HG03442 (cell line): Measurements from ENCODE around the gene SYT2.

ENCODE experiments used
- ATAC-seq: cut with Tn5 transposase; IDR thresholded peaks from one replicate; pipeline ENCODE4 v1.9.1; 2021; ENCODE audit warnings: mild to moderate bottlenecking, moderate library complexity; ENCODE audit not compliant: unreplicated experiment

SYT2 gene

DNA sequence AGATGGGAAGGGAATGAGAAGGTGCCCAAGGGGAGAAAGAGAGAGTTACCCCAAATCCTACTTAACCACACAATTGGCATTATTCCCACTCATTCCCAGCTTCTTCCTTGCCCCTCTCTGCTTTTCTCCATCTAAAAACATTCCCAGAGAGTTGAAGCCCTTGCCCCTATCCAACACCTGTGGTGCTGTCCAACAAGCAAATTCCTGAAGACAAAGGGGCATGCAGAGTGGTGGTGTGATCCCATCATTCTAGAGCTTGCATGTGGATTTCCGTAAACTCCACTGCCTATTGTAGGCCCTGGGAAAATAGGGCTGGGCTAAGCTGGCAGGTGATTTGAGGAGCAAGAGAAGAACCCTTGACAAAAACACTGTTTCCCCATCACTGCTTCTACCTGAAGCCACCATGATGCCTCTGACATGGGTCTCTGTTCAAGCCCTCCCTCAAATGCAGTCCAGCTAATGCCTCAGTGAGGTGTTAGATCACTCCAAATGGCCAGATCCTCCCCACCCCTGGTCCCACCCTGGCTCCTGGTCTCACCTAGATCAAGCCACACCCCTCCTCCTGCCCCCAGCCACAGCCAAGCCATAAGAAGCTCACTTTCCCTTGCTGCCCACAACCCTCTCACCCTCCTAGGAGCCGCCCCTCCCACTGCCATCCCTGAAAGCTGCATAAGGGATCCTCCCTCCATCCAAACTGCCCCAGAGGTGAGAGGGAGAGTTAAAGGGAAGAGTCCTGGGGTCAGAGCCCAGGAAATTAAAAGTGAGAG, 29.5 kb downstream of the SYT2 start:
- no peak for ATAC-seq

DNA sequence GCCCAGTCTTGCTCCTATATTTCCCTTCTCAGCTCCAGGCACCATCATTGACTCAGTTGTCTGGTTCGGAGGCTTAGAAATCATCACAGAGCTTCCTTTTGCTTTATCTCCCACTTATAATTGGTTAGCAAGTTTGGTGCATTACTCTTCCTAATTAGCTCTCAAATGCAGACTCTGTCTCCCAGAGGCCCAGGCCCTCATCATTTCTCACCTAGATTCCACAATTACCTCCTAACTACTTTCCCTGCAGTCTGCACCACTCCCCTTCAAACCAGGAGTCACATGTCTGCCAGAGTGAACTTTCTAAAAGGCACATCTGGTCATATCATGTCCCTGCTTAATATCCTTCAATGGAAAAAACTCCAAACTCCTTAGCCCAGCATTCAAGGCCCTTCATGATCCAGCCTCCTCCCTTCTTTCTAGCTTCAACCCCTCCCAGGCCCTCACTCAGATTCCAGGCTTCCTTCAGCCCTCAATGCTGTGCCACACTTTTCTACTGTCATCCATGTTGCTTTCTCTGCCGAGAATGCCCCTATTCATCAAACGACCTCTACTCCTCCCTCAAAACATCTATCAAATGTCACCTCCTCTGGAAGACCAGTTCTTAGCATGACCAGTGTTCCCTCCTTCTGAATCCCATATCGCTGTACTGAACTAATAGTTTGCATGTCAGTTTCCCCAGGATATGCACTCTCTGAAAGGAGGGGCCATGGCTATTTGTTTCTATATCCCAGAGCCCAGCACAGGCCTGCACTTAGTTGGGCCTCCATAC, 30.7 kb downstream of the SYT2 start:
- ATAC-seq = no peak

DNA sequence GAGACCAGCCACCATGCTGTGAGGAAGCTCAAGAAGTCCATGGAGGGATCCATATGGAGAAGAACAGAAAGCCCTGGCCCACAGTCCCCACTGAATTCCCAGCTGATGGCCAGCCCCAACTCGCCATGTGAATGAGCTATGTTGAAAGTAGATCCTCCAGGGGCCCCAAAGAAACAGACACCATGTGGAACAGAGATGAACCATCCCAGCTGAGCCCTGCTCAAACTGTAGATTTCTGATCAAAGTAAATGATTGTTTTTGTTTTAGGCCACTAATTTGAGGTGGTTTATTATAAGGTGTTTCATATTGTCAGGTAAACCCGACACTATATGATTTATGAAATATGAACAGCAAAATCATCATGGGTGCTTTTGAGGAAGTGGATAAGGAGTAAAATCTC, 32.8 kb downstream of the SYT2 start:
- no peak for ATAC-seq

DNA sequence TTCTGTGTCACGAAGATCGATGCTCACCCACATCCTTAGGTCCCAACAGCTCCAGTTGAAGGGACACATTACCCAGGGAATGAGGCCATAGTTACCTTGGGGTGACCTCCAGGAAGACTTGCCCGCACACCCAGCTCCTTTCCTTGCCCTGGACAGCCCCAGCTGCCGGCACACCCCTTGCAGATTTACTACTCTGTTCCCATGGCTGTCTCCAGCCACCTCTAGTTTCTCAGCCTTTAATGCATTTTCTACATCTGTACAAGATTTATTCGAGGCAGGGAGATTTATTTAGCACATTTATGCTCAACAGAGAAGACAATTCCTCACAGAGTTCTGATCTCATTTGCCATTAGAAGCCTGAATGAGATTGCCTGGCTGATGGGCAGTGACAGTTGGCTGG, 36.7 kb downstream of the SYT2 start:
- ATAC-seq = no peak

DNA sequence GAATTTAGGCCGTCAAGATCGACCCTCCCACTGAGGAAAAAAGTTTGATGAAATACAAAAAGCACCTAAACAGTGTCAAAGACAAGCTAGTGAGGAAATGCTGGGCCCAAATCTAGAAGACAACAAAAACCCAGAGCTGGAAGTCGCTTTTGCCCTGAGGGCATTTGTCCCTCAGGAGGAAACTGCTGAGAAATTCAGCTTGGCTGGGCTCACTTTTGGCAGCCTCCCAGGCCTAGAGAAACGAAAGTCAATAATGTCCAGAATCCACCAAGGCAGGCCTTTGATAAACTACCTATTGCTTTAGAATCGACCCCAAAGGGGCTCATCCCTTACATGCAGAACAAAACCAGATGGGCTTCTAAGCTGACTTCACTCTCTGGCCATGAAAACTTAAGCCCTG, 38.9 kb downstream of the SYT2 start:
- no peak for ATAC-seq

DNA sequence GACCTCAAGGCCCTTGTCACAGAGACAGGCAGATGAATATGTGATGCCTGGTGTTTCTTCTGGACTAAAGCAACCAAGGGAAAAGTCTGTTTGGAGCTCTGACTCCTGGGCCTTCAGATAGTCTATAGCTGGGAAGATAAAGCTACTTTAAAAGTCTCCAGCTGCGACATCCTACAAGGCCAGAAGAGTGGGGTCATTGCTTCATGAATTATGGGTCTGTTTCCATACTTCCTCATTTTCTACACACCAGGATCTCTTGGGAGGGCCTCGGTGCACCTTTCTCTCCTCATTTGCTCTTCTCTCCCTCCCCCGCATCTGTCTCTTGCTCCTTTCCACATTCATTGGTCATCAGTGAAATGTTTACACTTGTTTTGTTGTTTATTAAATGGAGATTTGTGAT, 44.8 kb downstream of the SYT2 start:
- no peak for ATAC-seq

DNA sequence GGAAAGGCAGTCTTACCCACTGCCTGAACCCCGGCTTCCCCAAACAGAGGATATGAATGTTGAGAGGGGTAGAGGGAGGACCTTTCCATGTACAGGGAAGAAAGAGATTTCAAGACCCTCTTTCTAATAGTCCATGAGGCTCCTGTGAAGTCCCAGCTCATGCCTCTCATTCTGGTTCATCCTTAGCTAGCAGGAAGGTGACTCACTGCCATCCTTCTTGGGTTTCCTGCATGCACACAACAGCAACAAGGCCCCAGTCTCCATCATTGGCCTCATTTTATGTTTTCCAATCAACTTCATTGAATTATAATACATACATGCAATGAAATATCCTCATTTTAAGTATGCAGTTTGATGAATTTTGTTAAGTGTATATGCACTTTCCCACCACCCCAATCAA, 46.2 kb downstream of the SYT2 start:
- no peak for ATAC-seq

DNA sequence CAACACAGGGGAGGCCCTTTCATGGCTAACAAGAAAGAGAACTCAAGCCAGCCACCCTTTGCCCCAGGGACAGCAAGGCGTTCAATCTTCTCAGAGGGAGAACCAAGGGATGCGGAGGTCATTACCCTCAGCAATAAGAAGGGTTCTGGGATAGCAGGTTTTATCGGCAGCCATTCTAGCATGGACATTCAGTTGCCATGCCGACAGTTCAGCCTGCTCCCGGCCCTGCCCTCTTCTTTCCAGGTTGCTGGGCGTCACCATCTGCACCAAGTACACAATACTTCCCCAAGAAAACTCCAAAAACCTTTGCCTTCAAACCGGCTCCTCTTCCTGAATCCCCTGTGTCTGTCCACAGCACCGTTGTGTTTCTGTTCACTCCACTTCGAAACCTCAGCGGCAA, 47.1 kb downstream of the SYT2 start:
- ATAC-seq = no peak

DNA sequence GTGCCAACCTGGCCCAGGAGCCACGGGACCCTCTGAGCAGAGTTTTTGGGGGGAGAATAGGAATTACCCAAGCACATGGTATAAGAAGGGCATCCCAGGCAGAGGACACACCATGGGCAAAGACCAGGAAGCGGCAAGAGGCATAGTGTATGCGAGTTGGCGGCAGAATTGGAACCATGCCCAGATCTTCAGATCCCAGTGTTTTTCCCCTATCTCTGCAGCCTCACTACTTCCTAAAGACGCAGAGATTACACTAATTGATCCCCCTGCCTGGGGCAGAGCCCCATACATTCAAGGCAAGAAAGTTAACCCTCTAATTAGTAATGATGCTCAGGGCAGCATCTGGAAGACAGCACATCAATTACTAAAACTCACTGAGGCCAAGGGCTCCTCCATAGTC, 48.2 kb downstream of the SYT2 start:
- no peak for ATAC-seq

DNA sequence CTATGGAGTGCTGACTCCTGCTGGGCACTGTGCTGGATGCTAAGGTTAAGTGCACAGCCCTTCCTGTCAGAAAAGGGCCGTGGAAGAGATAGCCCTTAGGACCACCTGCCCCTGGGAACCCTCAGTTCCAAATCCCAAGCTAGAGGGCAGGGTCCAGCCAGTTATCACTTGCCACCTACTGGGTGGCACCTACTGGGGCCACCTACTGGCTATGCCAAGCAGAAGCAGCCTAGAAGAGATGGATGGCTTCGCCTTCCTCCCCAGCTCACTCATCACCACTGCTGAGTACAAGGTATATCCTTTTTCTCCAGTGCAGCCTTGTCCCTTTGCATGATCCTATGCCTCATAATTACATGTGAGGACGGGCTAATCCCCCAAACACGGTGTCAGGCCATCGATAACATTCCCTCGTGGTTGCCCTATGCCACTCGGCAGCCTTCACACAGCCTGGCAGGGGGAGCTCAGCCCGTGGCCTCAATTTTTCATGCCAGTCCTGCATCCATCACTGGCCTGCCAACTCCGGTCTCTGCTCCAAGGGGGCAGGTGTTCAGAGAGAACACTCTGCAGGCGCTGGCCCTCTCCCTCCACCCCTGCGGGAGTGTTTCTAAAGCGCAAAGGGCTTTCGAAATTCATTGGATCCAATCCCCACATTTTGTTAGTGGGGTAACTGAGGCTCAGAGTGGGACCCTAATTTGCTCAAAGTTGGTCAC, 49.0 kb downstream of the SYT2 start:
- no peak for ATAC-seq

DNA sequence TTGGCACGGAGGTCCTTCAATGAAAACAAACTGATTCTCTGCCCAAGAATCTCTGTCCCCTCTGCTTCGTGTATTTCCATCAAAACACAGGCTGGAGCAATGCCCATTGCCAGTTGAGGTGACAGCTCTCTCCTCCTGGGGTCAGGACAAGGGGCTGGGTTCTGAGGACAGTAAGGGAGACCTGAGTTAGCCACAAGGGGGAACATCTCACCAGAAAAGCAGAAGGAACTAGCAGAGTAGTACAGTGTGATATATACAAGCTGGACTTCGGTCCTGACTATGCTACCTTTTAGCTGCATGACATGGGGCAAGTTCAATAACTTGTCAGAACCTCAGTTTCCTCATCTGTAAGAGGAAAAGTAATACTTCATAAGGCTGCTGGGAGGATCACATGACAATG, 50.3 kb downstream of the SYT2 start:
- no peak for ATAC-seq

DNA sequence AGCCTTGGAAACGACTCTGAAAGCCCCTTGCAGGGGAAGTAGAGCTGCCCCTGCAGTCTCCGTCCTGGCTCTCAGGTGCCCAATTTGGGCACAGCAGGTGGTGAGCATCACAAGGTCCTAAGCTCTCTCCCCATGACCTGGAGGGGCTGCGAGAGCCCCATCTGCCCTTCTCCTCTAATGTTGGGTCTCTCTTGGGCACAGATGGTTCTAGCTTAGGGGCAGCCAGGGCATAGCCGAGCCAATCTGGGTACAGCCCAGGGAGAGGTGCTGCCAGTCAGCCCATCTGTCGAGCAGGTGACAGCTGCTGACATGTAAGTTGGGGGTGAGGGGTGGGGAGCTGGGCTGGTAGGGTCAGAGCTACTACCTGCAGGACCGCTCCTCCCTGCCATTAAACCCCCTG, 50.7 kb downstream of the SYT2 start:
- ATAC-seq = no peak

DNA sequence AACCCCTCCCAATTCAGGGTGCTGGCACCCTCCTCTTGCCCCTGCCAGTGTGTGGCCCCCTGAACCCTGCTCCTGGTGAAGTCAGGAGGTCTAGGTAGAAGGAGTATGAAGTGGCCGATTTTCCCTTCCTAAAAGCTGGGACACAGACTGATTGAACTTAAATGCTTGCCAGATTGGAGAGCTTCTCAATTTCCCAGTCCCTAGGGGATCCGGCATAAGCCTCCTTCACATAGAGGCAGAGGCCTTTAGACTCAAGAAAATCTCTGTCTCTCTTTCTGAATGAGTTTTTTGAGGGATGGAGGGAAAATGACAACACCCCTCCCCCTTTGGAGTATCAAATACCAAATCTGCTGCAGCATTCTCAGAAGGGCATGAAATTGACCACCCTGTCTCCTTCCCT, 51.5 kb downstream of the SYT2 start:
- ATAC-seq = no peak

DNA sequence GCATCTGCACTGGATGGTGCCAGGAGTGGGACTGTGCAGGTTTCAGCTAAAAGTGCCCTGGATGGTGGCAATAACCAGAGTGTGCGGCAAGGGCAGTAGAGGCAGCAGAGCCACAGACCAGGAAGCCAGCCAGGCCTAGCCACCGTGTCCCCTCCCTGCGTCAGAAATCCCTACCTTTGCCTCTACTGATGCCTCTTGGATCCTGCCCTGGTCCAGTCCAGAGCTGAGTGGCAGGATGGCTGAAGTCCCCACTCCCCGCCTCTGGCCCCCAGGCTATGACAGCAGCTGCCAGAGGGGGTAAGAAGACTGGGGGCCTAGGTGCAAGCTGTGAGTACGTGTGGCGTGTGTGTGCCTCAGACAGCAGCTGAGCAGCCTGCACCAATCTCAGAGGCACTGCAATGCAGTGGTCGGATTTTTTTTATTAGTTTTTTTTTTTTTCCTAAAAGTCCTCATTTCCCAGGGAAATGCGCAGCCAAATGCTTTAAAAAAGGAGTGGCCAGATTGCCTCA, 51.9 kb downstream of the SYT2 start:
- no peak for ATAC-seq

DNA sequence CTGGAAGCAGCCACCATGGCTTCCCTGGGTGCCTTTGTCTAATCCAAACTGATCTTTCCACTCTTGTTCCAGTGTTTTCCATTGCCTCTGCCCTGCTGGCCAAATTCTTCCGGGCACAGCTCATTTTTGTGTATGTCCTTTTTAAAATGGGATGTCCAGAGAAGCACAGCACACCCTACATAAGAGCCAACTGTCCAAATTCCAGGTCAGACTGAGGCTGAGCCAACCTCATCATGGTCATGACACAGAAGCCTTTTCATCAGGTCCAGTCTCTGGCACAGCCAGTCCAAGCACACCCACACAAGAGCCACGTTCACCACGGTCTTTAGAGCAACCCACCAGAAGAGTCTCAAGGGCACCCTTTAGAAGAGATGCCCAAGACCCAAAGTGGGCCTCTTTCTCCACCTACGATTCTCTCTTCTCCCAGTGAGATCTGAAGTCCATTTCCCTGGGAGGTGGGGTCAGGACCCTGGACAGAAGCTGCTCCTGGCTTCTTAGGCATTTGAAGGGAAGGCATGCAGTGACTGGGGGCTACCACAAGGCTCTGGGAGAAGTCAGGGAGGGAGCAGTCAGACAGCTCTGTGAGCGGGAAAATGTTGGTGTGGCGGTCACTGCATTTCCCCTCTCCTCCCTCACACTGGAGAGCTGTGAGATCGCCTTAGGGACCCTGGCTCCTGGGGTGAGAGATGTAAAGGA, 53.2 kb downstream of the SYT2 start:
- no peak for ATAC-seq

DNA sequence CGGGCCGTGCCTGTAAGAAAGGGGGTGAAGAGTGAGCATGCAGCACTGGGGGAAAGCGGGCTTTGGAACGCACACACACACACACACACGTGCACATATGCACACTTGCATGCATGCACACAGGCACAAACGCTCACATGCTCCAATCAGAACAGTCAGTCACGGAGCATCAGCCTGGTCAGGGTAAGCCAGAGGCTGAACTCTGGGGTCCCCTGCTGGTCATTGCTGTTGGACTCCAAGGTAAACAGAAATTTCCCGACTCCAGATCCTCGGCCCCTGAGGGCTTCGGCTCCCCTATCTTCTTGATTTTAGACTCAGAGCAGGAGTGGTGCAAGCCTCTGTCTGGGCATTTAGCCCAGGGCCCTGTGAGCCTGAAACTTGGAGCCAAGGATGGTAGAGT, 54.2 kb downstream of the SYT2 start:
- ATAC-seq = no peak

DNA sequence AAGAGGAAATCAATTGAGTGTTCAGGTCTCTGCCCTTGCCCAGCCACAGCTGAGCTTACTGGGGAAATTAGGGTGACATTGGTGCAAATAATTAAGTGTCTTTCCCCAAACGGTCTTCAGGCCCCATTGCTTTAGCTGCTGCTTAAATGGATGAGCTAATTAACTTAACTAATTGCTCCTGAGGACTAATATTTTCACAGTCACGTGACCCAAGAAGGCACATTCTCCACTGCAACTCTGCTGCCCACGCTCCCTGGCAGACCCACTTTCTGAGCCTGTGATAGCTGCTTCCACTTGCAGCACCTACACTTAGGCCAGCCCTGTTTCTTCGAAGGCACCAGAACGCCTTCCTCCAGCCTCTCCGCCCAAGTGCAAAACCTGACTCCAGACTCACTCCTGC, 56.2 kb downstream of the SYT2 start:
- ATAC-seq = no peak

DNA sequence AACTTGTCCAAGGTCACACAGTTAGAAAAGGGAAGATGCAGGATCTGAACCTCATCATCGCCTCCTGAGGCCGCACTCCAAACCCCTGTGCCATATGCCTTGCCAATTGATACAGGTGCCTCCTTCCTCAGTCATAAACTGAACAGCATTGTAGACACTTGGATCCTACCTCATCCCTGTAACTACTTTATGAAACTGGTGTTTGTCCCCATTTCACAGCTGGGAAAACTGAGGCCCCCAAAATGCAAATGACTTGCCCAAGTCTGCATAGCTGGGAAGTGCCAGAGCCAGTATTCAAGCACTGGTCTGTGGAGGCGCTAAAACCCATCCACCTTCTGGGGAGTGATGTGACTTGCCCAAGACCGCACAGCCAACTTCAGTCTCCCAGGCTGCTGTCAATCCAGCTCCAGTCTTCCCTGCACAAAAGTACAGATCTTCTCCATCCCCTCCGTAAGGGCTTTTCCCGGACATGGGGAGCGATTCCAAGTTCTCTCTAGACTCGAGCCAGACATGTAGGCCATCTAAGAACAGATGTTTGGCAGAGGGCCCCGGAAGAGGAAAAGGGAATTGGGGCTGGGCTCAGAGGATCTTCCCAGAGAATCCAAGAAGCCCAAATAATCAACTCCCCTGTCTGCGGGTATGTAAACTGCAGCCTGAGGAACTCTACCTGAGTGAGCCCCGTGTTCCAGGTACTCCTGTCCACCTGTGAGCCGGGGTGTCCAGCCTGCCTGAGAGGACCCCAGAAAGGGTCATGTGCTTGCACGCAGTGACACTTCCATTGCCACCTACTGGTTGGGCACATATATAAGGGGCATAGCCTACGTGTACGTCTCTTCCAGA, 60.5 kb downstream of the SYT2 start:
- no peak for ATAC-seq

DNA sequence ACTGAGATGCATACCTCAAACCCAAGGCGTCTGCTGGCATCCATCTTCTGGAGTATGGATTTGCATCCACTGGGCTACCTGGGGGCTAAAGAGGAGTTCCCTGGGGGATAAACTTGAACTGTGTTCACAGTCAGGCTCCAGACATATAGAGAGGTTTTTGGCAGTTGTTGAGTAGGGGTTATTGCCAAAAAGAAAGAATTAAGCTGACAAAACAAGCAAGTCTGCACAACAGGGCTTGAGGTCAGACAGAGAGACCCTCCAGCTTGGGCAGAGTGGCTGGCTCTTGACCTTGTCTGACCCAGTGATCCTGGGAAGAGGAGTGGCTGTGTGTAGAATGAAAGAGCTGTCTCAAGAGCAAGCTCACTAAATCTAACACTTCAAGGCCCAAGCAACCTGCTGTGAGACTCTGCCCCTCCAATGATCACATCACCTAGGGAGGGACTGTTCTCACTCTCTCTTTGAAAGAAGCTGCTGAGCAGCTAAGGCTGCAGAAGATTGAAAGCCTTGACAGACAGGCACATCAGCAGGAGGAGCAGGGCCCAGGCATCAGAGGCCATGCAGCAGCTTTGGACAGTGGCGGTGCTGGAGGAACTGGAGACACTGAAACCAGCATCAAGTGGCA, 61.5 kb downstream of the SYT2 start:
- no peak for ATAC-seq

DNA sequence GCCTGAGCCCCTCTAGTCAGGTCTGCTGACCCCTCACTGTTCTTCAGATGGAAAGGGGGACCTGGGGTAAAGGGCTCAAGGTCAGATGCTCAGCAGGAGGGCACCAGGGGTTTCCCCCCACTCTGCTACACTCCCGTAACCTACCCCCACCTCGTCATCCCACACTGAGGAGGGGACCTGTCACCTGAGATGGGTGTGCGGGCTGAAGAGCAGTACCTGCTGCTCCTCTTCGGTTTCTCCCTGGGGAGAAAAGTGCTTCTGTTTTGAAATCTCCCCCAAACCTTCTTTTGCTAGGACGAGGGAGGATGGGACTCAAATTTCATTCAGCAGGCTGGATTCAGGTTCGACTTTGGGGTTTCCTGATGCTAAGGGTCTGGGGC, 65.2 kb downstream of the SYT2 start:
- ATAC-seq = no peak
